ENCODE measurements around the gene PTPRN2. TPM values are rescaled to one million over a fixed set of nuclear protein-coding genes. Genes with fewer than 3 reads are reported as not detected.
A peak's percentile ranks its signal among the peaks of the same experiment; 100 is the strongest.

Gene PTPRN2
- total and polyA plus RNA-seq, 2 of the 8 experiments (the other 6 are each of a cell fraction or from before 2014, with no cell fraction given): 2.6 to 4.5 TPM

GRCh38 chr7:157817944-157818700 lies 769.5 kb downstream of the PTPRN2 start:
- Histone ChIP-seq H3K23ac (ENCODE audit: insufficient read length) (no peak overlapping the region), H3K27me3 (replicated peaks in 1 of 4; ENCODE audit: control insufficient read depth in 3 of 4, extremely low read depth in 1 of 4, insufficient read depth in 3 of 4, low read length in 3 of 4) (no peaks in the 10 kb centered on the region; a peak in 1 of 7 replicates), H3K79me2 (ENCODE audit: control insufficient read depth in 1 of 2, insufficient read depth in 2 of 2, low read length in 2 of 2) (no peaks in the 10 kb centered on the region), H4K5ac (ENCODE audit: insufficient read length, low read depth, low read length) (no peak overlapping the region), H2AK5ac (ENCODE audit: low read depth, low read length) (peak overlapping the region; percentile 95), H4K91ac (replicated peaks; ENCODE audit: insufficient read length, low read length) (peak overlapping the region; percentile 89), H3K23me2 (ENCODE audit: low read depth, low read length) (peaks cover 27% of the 10 kb centered on the region), H3K4me3 (ENCODE audit: extremely low read depth in 1 of 4, insufficient read depth in 2 of 4, low read depth in 3 of 4, low read length in 4 of 4) (no peak overlapping the region), H2BK20ac (ENCODE audit: low read length) (peak overlapping the region; percentile 93; the same call in 1 of the 2 replicates), H2BK15ac (ENCODE audit: low read length) (peak overlapping the region; percentile 100), H2AFZ (ENCODE audit: low read length) (no peak overlapping the region), H3K9me3 (ENCODE audit: insufficient read depth in 2 of 2, low read depth in 1 of 2, low read length in 1 of 2) (0 out of 4 replicates have a peak, but pooled peaks cover 0 to 3% of the 10 kb centered on the region in 2 experiments), H4K20me1 (replicated peaks in 1 of 2; ENCODE audit: control insufficient read depth in 1 of 2, insufficient read depth in 2 of 2, low read length in 2 of 2) (peaks cover 0 to 20% of the 10 kb centered on the region in 2 experiments), H3K4me1 (replicated peaks in 1 of 4; ENCODE audit: control insufficient read depth in 3 of 4, insufficient read depth in 4 of 4, low read length in 3 of 4) (no peaks in the 10 kb centered on the region; a peak in 1 of 7 replicates), H3K14ac (ENCODE audit: insufficient read length) (no peak overlapping the region), H3K4ac (replicated peaks; ENCODE audit: insufficient read length, low read depth, low read length) (peak overlapping the region; percentile 97), H3K56ac (replicated peaks; ENCODE audit: insufficient read length, low read depth, low read length) (no peak overlapping the region), H4K8ac (ENCODE audit: extremely low read depth, insufficient read depth, low read length) (peak overlapping the region; percentile 11; the same call in 1 of the 2 replicates), H3K18ac (ENCODE audit: extremely low read depth, low read length) (no peak overlapping the region), H3K27ac (ENCODE audit: low read depth, low read length) (no peak overlapping the region), H3K36me3 (ENCODE audit: control insufficient read depth in 2 of 4, insufficient read depth in 4 of 4, low read length in 3 of 4) (no peaks in the 10 kb centered on the region; a peak in 1 of 8 replicates), H3K79me1 (ENCODE audit: low read depth, low read length) (no peaks in the 10 kb centered on the region), H3K9ac (replicated peaks in 1 of 4; ENCODE audit: extremely low read depth in 1 of 4, low read depth in 3 of 4, low read length in 3 of 4) (no peak overlapping the region), H2BK12ac (ENCODE audit: low read depth, low read length) (peak overlapping the region; percentile 94; the same call in 1 of the 2 replicates), H2BK120ac (replicated peaks; ENCODE audit: low read depth, low read length) (no peak overlapping the region), H3K4me2 (ENCODE audit: insufficient read depth in 1 of 2, low read depth in 2 of 2, low read length in 2 of 2) (no peak overlapping the region), H2BK5ac (ENCODE audit: low read depth, low read length) (peak overlapping the region; percentile 41)
- POLR2A ChIA-PET (ENCODE audit: partially characterized antibody): no interaction called here
- WGBS, 2 experiments (ENCODE audit: extremely low coverage in 1 of 2, insufficient coverage in 1 of 2, insufficient read length in 1 of 2, insufficient replicate concordance in 2 of 2, low coverage in 1 of 2, low lambda C conversion rate in 2 of 2, missing lambda C conversion rate in 1 of 2): 93% methylated on average over 13 of the region's 13 CpGs; no CpG with 5 or more reads in 1 of the 2 experiments
- DNase-seq (ENCODE audit: low read depth in 1 of 2, low spot score in 2 of 2) (no peak), FAIRE-seq (no peak)
- CTCF ChIA-PET (ENCODE audit: partially characterized antibody): interaction anchor here (0.6 kb wide), 1 partner anchor 404 kb away, joined by 3 read pairs; no protein-coding TSS in a partner anchor
- TF ChIP-seq RFX5 (IDR thresholded peaks at IDR 0.05; ENCODE audit: borderline replicate concordance, low read depth, low read length) (no peak), CTBP2 (IDR thresholded peaks at IDR 0.05; ENCODE audit: borderline replicate concordance, insufficient read depth, insufficient read length, low read length) (no peak), TAF7 (optimal IDR thresholded peaks at IDR 0.05; ENCODE audit: borderline replicate concordance, low read depth, low read length) (no peak), ATF2 (IDR thresholded peaks at IDR 0.05; ENCODE audit: low read length) (no peak), HDAC6 (IDR thresholded peaks at IDR 0.05; ENCODE audit: low read depth, low read length) (no peak), TBP (IDR thresholded peaks at IDR 0.05; ENCODE audit: low read depth, low read length) (no peak), KDM1A (IDR thresholded peaks at IDR 0.05; ENCODE audit: borderline replicate concordance, low read length) (no peak)

All from H1 (cell line).